Inferior parietal cortex (tissue), 1 donor: ENCODE results near the gene ZSCAN12.
"Not testable (repeated sequence)": the region's sequence is repeated elsewhere in the genome, so short reads cannot be mapped to it uniquely, and the experiment has no call there.

Experiments
- DNase-seq: peaks from one replicate; pipeline ENCODE4 v3.0.0-alpha.2; 2016; ENCODE audit errors: extremely low spot score

ZSCAN12 gene

DNA sequence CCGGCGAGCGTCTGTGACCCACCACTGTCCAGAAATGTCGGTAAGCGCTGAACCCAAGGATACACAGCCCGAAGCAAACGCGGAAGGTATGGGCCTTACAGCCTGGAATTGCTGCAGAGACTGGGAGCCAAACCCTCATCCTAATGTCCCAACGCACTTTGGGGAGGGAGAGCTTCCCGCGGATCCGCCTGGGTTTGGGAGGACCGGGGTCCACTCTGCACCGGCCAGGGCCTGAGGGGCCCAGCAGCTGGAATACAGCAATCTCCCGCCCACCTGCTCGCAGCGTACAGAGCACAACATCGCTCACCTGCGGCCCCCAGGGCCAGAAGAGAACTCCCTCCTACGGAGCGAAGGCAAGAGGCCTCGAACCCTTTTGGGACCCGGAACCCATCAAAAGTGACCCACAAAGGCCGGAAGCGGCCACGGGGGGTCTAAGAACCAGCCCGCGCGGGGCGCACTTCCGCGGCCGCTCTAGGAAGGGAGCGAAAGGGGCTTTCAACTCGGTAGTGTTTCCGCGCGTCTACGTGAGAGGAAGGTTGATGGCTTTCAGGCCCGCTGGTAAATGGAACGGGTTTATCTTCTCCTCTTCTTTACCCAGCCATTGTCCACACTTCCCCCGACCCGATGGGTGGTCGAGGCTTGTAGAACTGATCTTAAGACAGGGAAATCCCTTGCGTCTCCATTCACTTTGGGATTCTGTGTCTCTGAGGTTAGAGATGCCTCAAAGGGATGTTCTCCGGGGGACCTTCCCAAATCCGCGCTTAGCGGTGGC lies at the start of gene ZSCAN12:
Gene ZSCAN12 (minus strand): TSS at position 398 of the 772 bp plus-strand sequence. CDS start 1,342 bp downstream, outside the sequence.
- peak; percentile 93 for DNase-seq

DNA sequence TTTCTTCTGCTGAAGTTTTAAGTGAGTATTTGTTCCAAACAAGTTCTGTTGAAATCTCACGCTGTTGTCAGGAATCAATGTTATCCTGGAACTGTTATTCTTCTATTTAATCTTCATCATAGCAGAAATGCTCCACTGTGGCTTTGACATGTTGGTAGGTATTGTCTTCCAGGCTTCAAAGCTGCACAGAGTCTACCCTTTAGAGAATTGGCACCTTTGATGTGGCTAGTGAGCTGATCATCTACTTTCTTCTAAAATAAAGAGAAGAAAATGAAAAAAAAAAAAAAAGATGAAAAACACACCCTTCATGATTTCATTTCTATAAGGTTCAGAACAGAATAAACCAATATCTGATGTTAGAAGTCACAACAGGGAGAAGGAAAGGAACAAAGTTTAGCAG lies 49.5 kb upstream of the ZSCAN12 start:
- no peak for DNase-seq

GRCh38 chr6:28447512-28447906 lies 48.0 kb upstream of the ZSCAN12 start:
- not testable (repeated sequence) for DNase-seq

GRCh38 chr6:28446818-28447511 lies 47.4 kb upstream of the ZSCAN12 start:
- peak; percentile 8 for DNase-seq

DNA sequence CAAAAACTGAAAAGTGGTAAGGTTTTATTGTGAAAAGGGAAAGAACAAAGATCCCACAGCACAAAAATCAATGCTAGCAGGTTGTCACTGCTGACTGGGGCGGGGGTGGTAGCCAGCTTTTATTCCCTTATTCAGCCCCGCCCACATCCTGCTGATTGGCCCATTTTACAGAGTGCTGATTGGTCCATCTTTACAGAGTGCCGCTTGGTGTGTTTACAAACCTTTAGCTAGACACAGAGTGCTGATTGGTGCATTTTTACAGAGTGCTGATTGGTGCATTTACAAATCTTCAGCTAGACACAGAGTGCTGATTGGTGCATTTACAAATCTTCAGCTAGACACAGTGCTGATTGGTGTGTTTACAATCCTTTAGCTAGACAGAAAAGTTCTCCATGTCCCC lies 45.2 kb upstream of the ZSCAN12 start:
- not testable (repeated sequence) for DNase-seq

DNA sequence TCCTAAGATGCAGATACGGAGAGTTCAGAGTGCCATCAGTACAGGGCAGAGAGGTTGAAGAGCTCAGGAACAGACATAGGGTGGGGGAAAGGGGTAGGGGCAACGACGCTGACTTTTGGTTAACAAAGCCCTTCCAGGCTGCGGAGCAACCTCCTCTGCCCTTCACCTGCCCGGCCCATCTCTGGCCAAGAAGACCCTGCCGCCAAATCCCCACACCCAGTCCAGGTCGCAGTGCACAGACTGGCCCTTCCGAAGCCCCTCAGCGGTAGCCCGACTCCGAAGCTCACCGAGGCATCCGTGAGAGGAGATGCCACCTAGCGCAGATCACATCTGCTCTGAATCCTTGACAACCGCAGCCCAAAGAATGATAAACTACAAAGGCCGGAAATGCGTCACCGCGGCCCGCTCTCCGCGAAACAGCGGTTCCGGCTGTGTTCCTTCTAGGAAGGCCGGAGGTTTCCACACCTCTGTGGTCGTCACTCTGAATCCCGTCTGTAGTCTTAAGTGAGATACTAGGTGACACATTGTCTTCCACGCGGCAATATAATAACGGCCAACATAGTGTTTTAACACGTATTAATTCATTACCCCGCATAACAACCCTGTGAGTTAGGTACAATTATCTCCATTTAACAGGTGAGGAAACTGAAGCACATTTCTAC lies 43.7 kb upstream of the ZSCAN12 start, which contains the start of gene ZSCAN23:
Gene ZSCAN23 (minus strand): TSS at position 380 of the 662 bp plus-strand sequence. CDS start 7,225 bp downstream, outside the sequence.
- DNase-seq: peak; percentile 79

DNA sequence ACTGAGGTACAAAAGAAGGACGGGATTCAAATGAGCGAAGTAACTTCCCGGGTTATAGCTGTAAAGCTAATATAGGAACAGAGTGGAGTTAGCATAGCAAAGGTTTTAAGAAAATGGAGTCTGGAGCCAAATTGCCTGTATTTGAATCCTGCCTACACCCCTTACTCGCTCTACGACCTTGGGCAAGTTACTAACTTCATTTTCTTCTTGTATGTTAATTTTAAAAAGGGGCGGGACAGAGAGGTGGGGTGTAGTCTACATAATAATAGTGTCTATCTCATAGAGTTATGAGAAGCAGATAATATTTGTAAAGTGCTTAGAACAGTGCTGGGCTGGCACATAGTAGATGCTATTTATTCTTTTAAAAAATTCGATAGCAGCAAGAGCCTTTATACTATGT lies 43.0 kb upstream of the ZSCAN12 start:
- no peak for DNase-seq

GRCh38 chr6:28436404-28436803 lies 36.9 kb upstream of the ZSCAN12 start:
- no peak for DNase-seq

GRCh38 chr6:28433119-28433518 lies 33.6 kb upstream of the ZSCAN12 start:
- DNase-seq: no peak

DNA sequence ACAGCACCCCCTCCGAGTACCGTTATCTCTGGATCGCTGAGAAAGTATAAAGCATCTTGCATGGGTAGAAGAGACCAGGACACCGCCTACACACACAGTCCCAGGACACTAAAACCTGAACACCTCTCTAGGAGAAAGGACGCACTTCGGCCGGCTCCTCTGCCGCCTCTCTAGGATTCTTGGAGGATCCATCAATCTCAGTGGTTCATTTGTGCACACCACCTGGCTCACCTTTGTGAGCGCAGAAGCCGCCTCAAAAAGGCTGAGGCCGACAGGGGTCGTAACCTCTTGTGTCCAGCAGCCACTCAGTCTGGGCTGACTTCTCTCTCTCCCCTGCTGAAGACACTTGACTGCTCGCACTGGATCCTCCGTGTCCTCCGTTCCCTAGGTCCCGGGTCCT lies 30.2 kb upstream of the ZSCAN12 start:
- no peak for DNase-seq

GRCh38 chr6:28425944-28426541 lies 26.5 kb upstream of the ZSCAN12 start:
- DNase-seq: no peak

GRCh38 chr6:28424163-28424562 lies 24.6 kb upstream of the ZSCAN12 start:
- no peak for DNase-seq

DNA sequence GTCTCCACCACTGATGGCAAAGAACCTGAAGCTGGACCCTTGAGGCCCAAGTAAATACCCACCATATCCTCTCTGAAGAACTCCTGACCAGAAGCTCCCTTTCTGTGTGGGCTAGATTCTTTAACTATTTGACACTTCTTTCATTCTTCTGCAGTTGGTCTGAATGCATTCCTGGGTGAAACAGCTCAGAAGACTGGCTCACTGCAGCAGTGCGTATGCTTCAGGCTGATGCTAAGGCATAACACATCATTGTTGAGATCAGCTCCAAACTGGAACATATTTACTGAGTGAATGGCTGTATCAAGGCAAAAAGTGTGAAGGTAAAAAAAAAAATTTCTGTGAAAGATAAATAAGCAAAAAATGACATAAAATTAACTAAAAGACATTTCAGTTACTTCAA lies 24.0 kb upstream of the ZSCAN12 start:
- no peak for DNase-seq

- no peak for DNase-seq
Observed at GRCh38 chr6:28413681-28414080, 14.1 kb upstream of the ZSCAN12 start.

DNA sequence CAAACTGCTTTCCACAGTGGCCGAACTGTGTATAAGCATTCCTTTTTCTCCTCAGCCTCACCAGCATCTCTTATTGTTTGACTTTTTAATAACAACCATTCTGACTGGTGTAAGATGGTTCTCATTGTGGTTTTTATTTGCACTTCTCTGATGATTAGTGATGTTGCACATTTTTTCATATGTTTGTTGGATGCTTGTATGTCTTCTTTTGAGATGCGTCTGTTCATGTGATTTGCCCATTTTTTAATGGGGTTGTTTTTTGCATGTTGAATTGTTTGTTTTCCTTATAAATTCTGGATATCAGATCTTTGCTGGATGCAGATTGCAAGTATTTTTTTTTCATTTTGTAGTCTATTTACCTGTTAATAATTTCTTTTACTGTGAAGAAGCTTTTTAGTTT lies 11.2 kb upstream of the ZSCAN12 start:
- no peak for DNase-seq

DNA sequence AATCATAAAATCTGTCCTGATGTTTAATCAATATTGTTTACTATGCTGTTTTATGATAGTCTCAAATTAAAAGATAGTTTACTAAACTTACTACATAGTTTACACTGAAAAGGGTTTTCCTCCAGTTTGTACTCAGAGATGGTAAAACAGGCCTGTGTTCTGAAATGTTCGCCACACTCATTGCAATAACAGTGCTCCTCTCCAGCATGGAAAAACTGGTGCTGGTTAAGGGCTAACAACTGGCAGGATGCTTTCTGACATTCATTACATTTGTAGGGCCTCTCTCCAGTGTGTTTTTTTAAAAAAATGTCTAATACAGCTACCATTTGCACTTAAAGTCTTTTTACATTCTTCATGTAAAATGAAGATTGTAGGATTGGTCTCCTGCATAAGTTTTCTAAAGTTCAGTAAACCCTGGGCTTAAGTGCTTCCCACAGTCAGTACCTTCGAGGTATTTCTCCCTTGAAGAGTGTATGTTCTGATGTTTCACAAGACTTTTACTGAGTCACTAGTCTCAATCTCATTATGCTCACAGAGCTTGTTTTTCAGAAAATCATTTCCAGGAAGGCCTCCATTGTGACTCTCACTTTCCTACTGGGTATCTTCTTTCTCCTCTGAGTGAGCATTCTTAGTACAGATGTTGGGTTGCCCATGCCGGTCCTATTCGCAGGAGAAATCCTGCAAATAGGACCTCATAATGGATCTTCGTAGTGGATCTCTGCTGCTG lies 8.7 kb upstream of the ZSCAN12 start:
- no peak for DNase-seq

DNA sequence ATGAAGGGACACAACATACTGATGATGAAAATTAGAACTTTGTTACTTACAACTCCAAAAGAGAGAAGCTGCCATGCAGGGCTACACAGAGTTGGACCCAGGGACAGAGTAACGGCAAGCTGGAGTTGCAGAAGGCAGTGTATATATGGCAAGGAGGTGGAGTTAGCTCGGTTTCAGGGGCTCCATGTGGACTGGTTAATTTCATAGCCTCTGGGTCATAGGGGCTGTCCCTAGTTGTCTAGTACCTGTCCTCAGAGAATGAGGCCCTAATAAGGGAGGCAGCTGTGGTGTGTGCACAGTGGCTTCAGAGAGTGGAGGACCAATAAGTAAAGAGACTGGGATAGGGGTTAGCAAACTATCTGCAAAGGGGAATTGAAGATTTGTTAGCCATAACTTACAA lies 7.9 kb upstream of the ZSCAN12 start:
- DNase-seq: no peak

- not testable (repeated sequence) for DNase-seq
Observed at GRCh38 chr6:28403923-28404322, 4.4 kb upstream of the ZSCAN12 start.

DNA sequence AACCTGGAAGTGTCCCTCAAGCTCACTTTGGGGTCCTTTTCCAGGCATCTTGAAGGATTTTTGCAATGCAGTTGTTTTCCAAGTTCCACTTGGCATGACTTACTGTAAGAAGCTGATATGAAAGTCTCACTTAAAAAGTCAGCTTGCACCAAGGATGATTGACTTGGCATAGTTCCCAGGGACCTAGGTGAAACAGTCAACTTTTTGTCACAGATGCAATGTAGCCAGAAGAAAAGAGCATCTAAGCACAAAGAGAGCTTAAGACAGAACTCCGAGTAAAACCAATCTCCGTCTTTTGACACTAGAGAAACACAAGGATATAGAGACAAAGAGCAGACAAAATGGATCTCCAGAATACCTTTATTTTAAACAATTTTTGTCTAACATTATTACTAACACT lies 2.6 kb upstream of the ZSCAN12 start:
- DNase-seq: no peak

GRCh38 chr6:28401172-28401571 lies 1.6 kb upstream of the ZSCAN12 start:
- no peak for DNase-seq

- no peak for DNase-seq
Observed at GRCh38 chr6:28400122-28400451, 540 bp upstream of the ZSCAN12 start.

- no peak for DNase-seq
Observed at GRCh38 chr6:28395918-28396317, 3.6 kb downstream of the ZSCAN12 start.
